Lower leg skin (tissue), 3 donors: ENCODE measurements around the gene CCDC91.

Source experiments
- CTCF ChIP-seq, 3 donors: fragments of 450-650 bp; IDR thresholded peaks; one replicate each; pipeline ENCODE4 v1.5.1; 2016; ENCODE audit warnings: antibody characterized with exemption in 3 of 3, mild to moderate bottlenecking in 3 of 3, moderate library complexity in 2 of 3
- POLR2A ChIP-seq, 2 donors: fragments of 450-650 bp; IDR thresholded peaks; one replicate each; pipeline ENCODE4 v1.6.1; 2016 to 2017; ENCODE audit warnings: antibody characterized with exemption in 2 of 2, mild to moderate bottlenecking in 1 of 2, moderate library complexity in 1 of 2

- TF ChIP-seq CTCF (IDR thresholded peaks at IDR 0.05) (no peak), POLR2A (IDR thresholded peaks at IDR 0.05) (no peak)
These were observed 373.0 kb downstream of the CCDC91 start for GRCh38 chr12:28563286-28563685.
